HK-2 (cell line): Measurements from ENCODE around the gene GATM.
"Not testable (repeated sequence)": the region's sequence is repeated elsewhere in the genome, so short reads cannot be mapped to it uniquely, and the experiment has no call there.

Source experiments
- DNase-seq: peaks from one replicate; pipeline ENCODE4 v3.0.0-alpha.2; 2018; ENCODE audit not compliant: unreplicated experiment

GATM gene

GRCh38 chr15:45389351-45389750 lies 11.0 kb upstream of the GATM start:
- no peak for DNase-seq

DNA sequence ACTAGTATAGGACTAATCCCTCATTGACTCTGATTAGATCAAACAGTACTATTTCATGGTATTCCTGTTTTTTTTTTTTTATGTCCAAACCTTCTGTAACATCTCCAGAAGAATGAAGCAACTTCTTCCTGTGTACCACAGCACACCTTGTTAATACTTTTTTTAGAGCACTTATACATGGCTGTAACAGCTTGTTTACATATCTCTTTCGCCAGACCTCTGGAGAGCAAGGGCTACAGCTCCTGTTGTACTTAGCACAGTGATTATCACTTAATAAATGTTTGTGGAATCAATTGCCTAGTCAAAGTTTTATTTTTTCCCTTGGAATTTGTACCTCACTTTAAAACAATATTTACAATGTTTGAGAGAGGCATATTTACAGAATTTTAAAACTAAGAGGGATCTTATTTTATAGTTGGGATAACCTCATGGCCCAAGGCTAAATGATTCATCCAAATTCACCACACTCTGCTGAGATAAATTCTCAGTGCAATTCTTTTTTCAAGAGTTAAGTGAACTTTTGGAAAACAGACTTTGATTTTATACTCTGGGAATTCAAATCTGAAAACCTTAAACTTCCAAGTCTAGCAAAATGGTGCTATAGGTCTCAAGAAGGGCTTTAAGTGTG lies 9.2 kb upstream of the GATM start:
- no peak for DNase-seq

DNA sequence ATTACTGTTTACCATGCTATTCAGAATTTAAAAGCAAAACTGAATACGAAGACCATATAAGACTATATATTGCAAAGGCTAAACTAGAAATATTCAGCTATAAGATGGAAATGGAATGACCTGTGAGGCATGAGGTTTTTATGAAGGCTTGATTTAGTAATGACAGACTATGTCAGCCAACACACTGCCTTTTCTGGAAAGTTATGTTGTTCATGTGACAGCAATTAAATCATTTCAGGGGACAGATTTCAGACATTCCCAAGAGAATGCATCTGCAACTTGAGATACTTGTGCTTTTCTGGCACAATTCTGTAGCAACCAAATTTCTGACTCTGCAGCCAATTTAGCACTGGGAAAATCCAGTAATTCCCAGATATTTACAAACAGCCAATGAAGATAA lies 8.6 kb upstream of the GATM start:
- DNase-seq, result no peak

- DNase-seq, result no peak
Measured at GRCh38 chr15:45386420-45386819, 8.1 kb upstream of the GATM start.

- no peak for DNase-seq
Measured at GRCh38 chr15:45385590-45385989, 7.2 kb upstream of the GATM start.

GRCh38 chr15:45384700-45385099 lies 6.4 kb upstream of the GATM start:
- DNase-seq, result no peak

- DNase-seq, result no peak
Measured at GRCh38 chr15:45378913-45379262, 544 bp upstream of the GATM start.

GRCh38 chr15:45377609-45378148 lies 665 bp downstream of the GATM start:
- peak; percentile 13 for DNase-seq

GRCh38 chr15:45376967-45377608 lies 1.3 kb downstream of the GATM start:
- no peak for DNase-seq

GRCh38 chr15:45376300-45376928 lies 1.9 kb downstream of the GATM start:
- DNase-seq, result no peak

GRCh38 chr15:45375836-45376235 lies 2.5 kb downstream of the GATM start:
- no peak for DNase-seq

DNA sequence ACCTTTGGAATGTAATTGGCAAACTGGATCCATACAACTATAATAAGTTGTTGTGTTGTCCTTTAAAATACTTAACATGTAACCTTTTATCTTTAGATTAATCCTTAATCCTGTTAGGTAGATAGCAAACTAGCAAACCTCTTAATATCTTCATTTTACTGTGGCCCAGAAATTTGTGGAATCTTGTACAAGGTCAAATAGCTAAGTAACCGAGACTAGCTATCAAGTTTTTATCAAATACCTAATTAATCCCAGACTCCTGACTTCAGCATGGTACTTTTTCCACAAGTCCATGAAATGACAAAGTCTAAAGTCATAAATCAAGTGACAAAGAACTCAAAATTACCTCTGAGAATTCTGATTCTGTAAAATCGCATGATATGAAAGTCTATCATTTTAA lies 4.4 kb downstream of the GATM start:
- DNase-seq, result no peak

DNA sequence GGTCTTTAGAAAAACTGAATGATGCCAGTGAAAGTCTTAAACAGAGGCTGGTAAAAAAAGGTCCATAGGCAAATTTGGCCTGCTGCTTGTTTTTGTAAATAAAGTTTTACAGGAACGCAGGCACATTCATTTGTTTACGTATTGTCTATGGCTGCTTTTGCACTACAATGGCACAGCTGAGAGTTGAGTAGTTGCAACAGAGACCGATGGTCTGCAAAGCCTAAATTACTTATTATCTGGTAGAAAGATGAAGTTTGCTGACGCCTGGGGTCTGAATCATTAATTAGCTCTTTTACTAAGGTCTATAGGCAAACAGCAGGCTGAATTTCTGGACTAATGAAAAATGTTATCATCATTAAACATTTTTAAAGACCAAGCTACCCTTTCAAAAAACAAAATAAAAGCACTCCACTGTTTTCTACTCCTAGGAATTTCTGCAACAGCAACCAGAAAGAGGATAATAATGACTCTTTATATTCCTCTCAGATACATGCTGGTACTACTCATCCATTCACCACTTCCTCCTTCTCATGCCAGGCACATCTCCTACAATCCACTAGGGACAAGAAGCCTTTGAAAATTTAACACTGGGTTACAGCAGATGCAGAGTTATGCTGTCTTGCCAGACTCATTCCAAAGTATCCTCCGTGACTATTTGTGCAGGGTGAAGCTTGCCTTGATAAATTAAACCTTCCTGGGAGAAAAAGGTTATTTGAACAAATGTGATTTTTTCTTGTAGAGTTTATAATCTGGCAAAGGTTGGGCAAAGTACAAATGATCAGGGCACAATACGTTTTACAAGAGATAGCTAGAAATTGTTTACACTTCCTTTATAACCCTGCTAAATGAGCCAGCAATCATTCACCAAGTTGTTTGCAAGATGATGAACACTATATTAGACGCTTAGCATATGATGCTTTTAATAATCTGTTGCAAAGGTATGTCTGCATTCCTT lies 6.0 kb downstream of the GATM start:
- DNase-seq, result no peak

GRCh38 chr15:45371546-45371945 lies 6.8 kb downstream of the GATM start:
- no peak for DNase-seq

GRCh38 chr15:45370042-45370441 lies 8.3 kb downstream of the GATM start:
- DNase-seq, result not testable (repeated sequence)

DNA sequence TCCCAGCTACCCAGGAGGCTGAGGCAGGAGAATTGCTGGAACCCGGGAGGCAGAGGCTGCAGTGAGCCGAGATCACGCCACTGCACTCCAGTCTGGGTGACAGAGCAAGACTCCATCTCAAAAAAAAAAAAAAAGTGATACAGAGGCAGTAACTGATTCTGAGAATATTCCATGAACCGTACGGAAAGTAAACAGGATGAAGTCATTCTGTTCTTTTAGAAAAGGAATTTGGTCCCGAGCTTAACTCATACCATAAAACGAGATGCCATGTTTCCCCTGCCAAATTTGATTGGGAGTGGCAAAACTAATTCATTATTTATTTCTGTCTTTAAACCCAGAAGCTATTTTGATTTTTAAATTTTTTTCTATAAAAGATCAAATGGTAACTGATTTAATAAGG lies 11.1 kb downstream of the GATM start:
- not testable (repeated sequence) for DNase-seq

- no peak for DNase-seq
Measured at GRCh38 chr15:45364271-45364670, 14.1 kb downstream of the GATM start.

DNA sequence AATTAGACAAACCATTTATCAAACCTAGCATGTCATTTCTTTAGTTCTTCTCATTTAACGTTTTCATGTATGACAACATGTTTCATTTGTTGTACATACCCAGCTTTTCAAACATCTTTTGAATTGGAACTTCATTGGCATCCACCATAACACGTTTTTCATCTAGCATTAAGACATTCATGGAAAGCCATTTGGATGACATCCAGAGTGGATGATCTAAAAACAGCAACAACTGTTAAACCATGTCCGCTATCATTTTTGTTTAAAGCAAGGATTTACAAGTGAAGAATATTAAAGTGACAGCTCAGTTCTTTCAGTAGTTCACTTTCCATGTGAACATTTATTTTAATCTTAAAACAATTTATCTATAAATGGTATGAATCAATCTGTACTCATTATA lies 14.5 kb downstream of the GATM start:
- no peak for DNase-seq

DNA sequence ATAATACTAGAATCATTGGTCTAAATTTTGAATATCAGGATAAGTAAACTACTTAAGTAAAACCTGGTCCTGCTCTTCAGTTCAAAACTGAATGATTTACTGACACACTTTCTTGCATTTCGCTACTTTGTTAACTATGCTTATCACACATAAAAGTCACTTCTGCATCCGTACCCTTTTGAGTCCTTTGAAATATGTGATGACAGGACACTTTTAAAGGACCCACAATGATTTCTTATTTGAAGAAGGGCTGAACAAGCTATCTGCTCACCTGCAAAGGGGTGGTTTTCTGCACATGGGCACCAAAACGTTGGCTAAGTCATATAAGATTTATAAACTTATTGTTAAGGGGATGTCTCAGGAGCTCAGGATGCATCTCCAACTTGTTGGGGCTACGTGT lies 15.0 kb downstream of the GATM start:
- DNase-seq, result no peak

DNA sequence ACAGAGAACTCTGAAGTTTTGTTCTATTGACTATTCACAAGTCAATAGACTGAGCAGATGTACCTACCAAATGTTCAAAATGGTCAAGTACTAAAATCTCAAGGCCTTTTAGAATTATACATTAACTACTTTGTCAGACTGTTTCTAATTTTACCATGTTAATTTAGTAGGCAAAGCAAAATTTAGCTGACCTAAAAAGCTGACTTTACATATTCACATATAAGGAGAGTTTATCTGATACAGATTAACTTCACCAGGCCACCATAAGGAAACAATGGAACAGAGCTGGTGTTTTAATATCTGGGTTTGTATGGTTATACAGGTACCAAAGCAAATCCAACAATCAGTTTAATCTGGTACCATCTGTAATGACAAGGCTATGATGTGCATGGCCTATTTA lies 15.9 kb downstream of the GATM start:
- DNase-seq, result no peak

GRCh38 chr15:45361878-45362277 lies 16.5 kb downstream of the GATM start:
- DNase-seq, result no peak

DNA sequence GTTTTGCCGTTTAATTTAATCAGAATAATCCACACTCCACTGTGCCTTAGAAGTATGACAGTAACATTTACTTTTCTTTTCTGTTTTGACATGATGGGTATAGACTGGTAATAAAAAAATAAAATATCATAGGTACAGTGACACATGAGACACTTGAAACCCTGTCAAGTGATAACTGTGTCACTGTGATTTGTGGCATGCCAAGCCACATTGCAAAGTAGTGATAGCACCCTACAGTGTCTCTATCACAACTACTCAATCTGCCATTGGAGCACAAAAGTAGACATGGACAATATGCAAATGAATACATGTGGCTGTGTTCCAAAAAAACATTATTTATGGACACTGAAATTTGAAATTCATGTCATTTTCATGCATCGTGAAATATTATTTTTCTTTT lies 22.5 kb downstream of the GATM start:
- DNase-seq, result no peak
